Effector memory CD8-positive, alpha-beta T cell (primary cell): ENCODE data around the gene BPHL.
"Not testable (repeated sequence)": the region's sequence is repeated elsewhere in the genome, so short reads cannot be mapped to it uniquely, and the experiment has no call there.

Experiments
- ATAC-seq: fragments of 150-1000 bp; cut with Tn5 transposase; replicated peaks from 2 replicates; pipeline ENCODE4 v1.10.0; 2021; ENCODE audit warnings: mild to moderate bottlenecking, moderate library complexity
- DNase-seq, 3 experiments: peaks; one replicate each; pipeline ENCODE4 v3.0.0; 2021
- H3K27ac Mint-ChIP-seq, 2 donors: one replicate each; pipeline ENCODE4 v1.8.0; 2022; ENCODE audit warnings: mild to moderate bottlenecking in 2 of 2, mixed read lengths in 2 of 2, moderate library complexity in 2 of 2
- H3K27me3 Mint-ChIP-seq, 2 donors: one replicate each; pipeline ENCODE4 v1.8.0; 2022; ENCODE audit warnings: mixed read lengths in 2 of 2
- H3K36me3 Mint-ChIP-seq: one replicate; pipeline ENCODE4 v1.8.0; 2022; ENCODE audit warnings: mild to moderate bottlenecking, moderate library complexity, mixed read lengths; ENCODE audit not compliant: insufficient read depth
- H3K4me1 Mint-ChIP-seq, 2 donors: one replicate each; pipeline ENCODE4 v1.8.0; 2022; ENCODE audit warnings: low read depth in 2 of 2, mixed read lengths in 2 of 2
- H3K4me3 Mint-ChIP-seq, 2 donors: one replicate each; pipeline ENCODE4 v1.8.0; 2022; ENCODE audit warnings: mild to moderate bottlenecking in 2 of 2, mixed read lengths in 2 of 2, moderate library complexity in 2 of 2
- H3K9me3 Mint-ChIP-seq, 2 donors: one replicate each; pipeline ENCODE4 v1.8.0; 2022; ENCODE audit warnings: mixed read lengths in 2 of 2

BPHL gene

DNA sequence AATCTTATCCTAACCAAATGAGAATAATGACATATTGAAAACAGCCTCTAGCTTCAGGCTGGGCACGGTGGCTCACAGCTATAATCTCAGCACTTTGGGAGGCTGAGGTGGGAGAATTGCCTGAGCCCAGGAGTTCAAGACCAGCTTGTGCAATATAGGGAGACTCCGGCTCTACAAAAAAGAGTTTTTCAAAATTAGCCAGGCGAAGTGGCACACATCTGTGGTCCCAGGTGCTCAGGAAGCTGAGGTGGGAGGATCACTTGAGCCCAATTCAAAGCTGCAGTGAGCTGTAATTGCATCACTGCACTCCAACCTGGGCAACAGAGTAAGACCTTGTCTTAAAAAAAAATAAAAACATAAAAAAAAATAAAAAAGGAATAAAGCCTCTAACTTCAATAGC, 34.2 kb downstream of the BPHL start:
- Mint-ChIP-seq H3K27me3 (peaks cover 5 to 9% of the 10 kb centered on the region in 2 donors), H3K36me3 (peaks cover 16% of the 10 kb centered on the region), H3K4me3 (no peak overlapping the region), H3K4me1 (peaks cover 5 to 9% of the 10 kb centered on the region in 2 donors), H3K27ac (no peak overlapping the region), H3K9me3 (no peaks in the 10 kb centered on the region)
- DNase-seq (no peak), ATAC-seq (no peak)

DNA sequence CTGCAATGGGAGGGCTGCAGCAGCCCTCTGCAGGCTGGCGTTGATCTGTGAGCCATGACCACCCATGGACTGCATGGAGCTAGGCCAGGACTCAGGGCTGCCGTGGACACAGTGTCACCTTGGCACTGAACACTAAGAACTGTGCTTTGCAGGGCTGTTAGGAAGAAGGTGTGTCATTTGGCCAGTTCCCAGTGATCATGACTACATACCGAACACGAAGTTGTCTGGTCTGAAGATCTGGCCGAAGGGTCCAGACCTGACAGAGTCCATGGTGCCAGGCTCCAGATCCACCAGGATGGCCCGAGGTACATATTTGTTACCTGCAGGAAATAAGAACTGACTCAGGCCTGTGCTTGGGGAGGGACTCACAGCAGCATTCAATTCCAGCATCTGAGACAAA, 36.9 kb downstream of the BPHL start:
- Mint-ChIP-seq H3K4me3 (peak overlapping the region in 1 of 2 donors; percentile 33), H3K4me1 (peaks cover 15 to 17% of the 10 kb centered on the region in 2 donors), H3K27ac (peak overlapping the region in 1 of 2 donors; percentile 38), H3K36me3 (peaks cover 20% of the 10 kb centered on the region)
- H3K9me3 Mint-ChIP-seq, H3K27me3 Mint-ChIP-seq, ATAC-seq, DNase-seq: not testable (repeated sequence)

DNA sequence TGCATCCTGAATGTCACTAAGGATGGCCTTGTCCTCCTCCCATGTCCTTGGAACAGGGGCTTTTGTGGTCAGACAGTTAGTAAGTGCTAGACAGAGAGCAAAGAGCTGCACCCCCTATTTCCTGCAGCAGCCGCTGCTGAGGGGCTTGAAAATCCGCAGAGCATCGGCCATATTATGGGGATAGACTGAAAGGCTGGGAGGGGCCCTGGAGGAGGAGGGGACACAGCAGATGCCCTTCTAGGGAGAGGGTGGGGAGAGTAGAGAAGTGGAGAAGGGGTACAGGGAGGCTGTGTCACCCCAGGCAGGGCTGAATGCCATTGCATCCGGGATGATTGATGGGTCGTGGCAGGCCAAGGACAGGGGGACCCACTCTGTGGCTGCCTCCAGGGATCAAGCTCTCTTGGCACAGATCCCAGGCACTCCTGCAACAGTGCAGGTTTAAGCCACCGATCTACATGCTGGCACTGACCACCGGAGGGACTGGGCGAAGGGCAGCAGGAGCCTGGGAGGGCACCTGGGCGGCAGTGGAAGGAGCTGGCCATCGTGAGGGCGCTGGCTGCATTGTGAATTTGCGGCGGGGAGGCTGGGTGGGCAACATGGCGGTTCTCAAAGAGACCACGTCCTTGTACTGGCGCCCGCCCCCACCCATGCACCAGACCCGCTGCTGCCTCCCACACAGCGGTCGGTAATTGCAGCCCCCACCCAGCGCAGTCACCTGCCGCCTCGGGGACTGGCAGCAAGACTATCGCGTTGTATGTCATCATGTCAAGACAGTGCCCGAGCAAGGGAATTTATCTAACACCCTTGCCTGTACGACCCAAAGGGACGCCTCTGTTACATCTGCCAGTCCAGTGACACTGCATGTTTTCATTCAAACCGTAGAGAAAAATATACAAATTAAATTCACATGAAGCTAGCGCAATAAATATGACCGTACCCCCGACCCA, 37.9 kb downstream of the BPHL start:
- not testable (repeated sequence) for H3K9me3 Mint-ChIP-seq, H3K27me3 Mint-ChIP-seq
- Mint-ChIP-seq H3K36me3 (peaks cover 24% of the 10 kb centered on the region), H3K27ac (peak overlapping the region; percentile 81 to 91), H3K4me3 (peak overlapping the region; percentile 85 to 91), H3K4me1 (peaks cover 20 to 22% of the 10 kb centered on the region in 2 donors)
- DNase-seq (peak; percentile 13 to 31 (median 15)), ATAC-seq (peak; percentile 3)

DNA sequence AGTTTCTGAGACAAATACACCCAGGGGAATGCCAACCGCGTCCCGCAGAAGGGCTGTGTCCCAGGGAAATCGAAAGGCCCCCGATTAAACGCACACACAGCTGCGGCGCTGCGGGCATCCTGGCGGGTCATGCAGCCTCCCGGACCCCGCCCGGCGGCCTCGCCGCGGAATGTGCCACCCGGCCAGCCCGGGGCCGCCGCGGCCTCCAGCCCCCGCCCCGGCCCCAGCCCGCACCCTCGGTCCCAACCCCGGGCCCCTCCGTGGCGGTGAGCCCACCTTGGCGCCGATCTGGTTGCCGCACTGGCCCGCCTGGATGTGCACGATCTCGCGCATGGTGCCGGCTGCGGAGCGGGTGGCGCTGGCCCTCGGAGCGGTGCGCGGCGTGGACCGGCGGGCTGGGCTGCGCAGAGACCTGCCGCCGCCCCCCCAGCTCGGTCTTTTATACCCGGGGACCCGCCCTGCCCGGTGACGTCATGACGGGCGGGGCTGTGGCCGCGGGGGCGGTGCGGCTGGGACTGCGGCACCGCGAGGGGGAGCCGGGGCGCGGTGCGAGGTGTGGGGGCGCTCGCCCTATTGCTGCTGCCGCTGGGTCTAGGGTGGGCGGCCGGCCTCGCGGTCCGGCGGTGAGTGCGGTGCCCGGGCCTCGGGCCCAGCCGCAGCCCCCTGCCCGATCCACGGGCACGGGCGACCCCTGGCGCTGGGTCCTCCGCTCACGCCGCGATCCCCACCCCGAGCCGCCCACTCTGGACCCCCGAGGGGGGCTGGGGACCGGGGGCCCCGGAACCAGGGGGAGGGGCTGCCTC, 38.8 kb downstream of the BPHL start, which contains the start of gene TUBB2A:
TSS of gene TUBB2A (minus strand) at position 414 of the 803 bp plus-strand sequence. CDS start at position 333, 81 bp downstream.
- DNase-seq (peak; percentile 90 to 94 (median 90)), ATAC-seq (peak; percentile 70)
- Mint-ChIP-seq H3K9me3 (no peaks in the 10 kb centered on the region), H3K36me3 (peaks cover 24% of the 10 kb centered on the region), H3K4me3 (peak within 1 kb of the TSS; percentile 85 to 91), H3K27me3 (peaks cover 5 to 9% of the 10 kb centered on the region in 2 donors), H3K4me1 (peaks cover 24 to 27% of the 10 kb centered on the region in 2 donors), H3K27ac (peak within 1 kb of the TSS; percentile 85 to 91)

DNA sequence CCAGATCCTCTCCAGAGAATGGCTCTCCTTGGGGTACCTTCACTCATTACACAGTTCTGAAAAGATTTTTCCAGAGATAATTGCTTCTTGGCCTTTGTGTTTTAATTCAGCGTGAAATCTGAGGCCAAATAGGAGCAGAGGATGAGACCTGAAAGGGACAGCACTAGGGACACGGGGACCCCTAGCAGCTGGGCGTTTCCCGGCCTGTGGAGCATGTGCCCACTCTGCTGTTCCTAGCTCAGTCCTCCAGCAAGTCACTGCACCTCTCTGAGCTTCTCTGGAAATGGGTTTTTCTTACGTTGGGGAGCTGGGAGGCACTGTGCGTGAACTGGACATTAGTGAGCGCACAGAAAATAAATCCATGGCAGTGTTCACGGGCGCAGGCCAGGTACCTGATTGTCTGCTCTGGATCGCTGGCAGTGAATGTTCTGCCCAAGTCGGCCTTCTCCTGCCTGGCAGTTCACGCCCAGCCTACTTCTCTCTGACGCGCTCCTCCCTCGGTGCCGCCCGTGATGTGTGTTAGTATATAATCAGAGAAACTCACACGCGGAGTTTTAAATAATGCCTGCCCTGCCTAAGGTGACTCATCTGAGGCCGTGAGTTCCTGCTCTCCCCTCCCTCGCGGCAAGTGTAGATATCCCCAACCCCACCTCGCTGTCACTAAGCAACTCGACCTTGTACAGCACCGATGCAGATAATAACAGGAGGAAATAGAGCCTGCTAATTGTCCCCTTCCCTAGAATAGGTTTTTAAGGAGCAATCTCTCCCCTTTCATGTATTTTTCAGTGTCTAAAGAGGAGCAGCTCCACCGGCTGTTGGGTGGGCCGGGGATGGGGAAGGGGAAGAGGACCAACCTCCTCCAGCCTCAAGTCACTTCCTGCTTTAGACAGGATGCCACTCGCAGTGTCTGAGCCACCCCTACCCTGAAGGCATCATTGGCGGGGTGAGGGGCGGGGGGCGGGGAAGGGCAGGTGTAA, 41.6 kb downstream of the BPHL start:
- Mint-ChIP-seq H3K4me3 (peak overlapping the region; percentile 64 to 73), H3K4me1 (peaks cover 31 to 32% of the 10 kb centered on the region in 2 donors), H3K9me3 (no peaks in the 10 kb centered on the region), H3K36me3 (peaks cover 21% of the 10 kb centered on the region), H3K27ac (peak overlapping the region; percentile 87 to 91), H3K27me3 (peaks cover 5 to 9% of the 10 kb centered on the region in 2 donors)
- ATAC-seq (peak; percentile 69), DNase-seq (peak; percentile 68 to 70 (median 68))

DNA sequence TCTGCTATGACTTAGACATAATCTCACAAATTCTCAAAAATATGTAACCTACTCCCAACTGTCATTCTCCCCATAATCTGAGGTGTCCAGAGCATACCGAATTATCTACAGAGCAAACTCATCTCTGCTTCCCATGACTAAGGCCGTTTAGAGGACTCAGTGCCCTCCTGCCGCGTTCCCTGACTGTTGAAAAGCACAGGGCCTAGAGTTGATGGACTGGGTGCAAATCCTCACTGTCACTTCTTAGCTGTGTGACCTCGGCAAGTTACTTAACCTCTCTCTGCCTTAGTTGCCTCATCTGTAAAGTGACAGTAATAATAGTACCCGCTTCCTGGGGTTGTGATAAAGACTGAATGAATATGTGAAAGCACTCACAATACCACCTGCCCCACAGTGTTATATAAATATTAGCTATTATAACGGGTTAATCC, 43.6 kb downstream of the BPHL start:
- H3K27me3 Mint-ChIP-seq: no peaks in the 10 kb centered on the region
- no peaks in the 10 kb centered on the region for H3K9me3 Mint-ChIP-seq
- no peak for DNase-seq
- H3K36me3 Mint-ChIP-seq: peaks cover 16% of the 10 kb centered on the region
- peaks cover 22 to 27% of the 10 kb centered on the region in 2 donors for H3K4me1 Mint-ChIP-seq
- no peak for ATAC-seq
- H3K4me3 Mint-ChIP-seq: peak overlapping the region; percentile 77 to 83
- H3K27ac Mint-ChIP-seq: peak overlapping the region; percentile 9 to 87

DNA sequence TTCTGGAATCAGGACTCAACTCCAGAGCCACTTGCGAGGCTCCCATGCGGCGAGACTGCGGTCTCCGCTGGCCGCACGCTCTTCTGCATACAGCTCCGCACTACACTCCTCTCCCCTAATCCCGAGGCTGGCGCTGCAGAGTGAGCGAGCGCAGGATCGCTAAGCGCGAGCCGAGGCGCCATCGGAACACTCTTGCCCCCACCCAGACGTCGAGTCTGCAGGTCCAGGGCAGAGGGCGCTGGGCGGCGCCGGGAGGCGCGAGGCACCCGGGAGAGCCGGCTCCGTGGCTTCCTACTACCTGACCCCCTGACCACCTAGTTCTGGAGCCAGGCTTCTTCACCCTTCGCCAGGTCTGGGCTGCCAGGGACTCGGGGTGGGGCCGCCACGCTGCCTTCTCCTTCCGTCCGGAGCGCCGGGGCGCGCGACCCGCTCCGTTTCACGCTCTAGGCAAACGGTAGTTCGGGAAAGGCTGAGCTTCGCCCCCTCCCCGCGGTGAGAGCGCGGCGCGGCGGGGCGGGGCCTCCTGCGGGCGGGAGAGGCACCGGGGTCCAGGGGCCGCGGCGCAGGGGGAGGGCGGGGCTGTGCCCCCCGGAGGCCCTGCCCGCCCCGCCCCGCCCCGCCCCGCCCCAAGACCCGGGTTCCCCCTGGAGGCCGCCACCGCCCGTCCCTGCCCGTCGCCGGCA, 44.2 kb downstream of the BPHL start:
- peak; percentile 60 for ATAC-seq
- H3K4me3 Mint-ChIP-seq: peak overlapping the region; percentile 77 to 83
- H3K4me1 Mint-ChIP-seq: peaks cover 22 to 27% of the 10 kb centered on the region in 2 donors
- peak overlapping the region; percentile 57 to 87 for H3K27ac Mint-ChIP-seq
- no peaks in the 10 kb centered on the region for H3K27me3 Mint-ChIP-seq
- no peaks in the 10 kb centered on the region for H3K9me3 Mint-ChIP-seq
- H3K36me3 Mint-ChIP-seq: peaks cover 12% of the 10 kb centered on the region
- peak; percentile 39 to 53 (median 45) for DNase-seq

DNA sequence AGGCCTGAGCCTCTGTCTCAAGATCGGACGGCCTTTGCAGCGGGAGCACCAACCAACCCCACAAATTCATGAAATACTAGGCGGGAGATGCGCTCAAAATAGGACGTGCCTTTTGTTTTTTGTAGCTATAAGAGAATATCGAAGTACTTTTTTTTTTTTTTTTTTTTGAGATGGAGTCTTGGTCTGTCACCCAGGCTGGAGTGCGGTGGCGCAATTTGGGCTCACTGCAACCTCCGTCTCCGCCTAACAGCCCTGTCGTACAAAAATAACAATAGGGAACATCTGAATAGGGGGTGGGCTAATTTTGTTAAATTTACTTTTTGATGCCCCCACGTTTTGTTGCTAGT, 44.7 kb downstream of the BPHL start:
- Mint-ChIP-seq H3K36me3 (peaks cover 12% of the 10 kb centered on the region), H3K4me3 (peak overlapping the region; percentile 77 to 83), H3K27ac (peak overlapping the region; percentile 57 to 87), H3K27me3 (no peaks in the 10 kb centered on the region), H3K9me3 (no peaks in the 10 kb centered on the region), H3K4me1 (peaks cover 22 to 27% of the 10 kb centered on the region in 2 donors)
- no peak for DNase-seq
- ATAC-seq: peak; percentile 3

DNA sequence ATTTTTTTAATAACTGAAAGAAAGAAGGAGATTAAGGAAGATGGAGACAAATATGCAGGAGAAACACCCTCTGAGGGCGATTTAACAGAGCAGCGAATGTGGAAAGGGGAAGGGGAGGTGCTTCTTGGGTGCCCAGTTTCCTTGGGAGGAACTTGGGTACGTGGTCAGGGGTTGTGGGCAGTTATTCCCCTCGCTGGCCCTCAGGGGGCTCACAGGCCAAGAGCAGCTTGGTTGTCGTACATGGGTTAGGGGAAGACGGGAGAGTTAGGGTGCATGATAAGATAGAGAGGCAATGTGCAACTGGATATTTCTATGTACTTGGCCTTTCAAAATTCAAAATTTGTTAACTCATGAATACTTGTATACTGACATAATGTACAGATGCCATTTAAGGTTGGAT, 45.9 kb downstream of the BPHL start:
- no peak overlapping the region for H3K4me3 Mint-ChIP-seq
- DNase-seq: no peak
- no peak for ATAC-seq
- peaks cover 22 to 25% of the 10 kb centered on the region in 2 donors for H3K4me1 Mint-ChIP-seq
- H3K27me3 Mint-ChIP-seq: no peaks in the 10 kb centered on the region
- no peaks in the 10 kb centered on the region for H3K9me3 Mint-ChIP-seq
- peaks cover 12% of the 10 kb centered on the region for H3K36me3 Mint-ChIP-seq
- no peak overlapping the region for H3K27ac Mint-ChIP-seq

DNA sequence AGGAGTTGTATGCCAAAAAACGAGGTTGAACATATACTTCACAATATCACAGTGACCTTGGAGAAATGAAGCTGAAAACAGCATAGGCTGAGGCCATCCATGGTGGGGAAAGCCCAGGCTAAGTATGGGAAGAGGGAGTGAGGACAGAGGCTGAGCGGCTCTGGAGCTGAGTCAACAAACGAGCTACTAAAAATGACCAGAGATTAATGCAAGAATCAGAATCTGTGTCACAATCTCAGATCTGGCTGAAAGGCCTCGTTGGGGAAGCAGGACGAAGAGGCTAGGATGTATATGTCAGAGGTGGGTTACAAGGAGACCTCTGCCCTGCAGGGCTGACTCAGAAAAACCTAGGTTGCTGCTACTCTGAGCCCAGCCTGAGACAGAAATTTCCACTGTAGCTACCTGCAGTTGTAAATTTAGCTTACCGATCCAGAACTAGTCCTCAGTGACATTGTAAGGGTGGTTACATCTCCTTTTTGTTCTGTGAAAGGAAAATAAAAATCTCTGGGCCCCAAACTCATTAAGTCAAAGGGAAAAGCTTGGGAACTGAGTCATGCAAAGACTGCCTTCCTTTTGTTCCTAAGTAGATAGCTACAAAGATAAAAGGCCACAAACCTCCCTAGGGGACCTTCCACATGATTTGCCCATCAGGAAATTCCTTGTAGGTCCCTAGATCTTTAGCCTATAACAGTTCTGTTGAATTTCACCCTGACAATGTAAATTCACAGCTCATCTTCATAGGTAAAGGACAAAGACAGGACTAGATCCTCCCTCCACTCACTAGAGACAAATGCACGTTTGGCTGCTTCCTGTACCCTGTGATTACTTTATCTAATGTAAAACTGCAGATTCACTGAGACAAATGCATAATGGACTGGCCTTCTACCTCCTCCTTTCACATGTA, 47.4 kb downstream of the BPHL start:
- Mint-ChIP-seq H3K4me3 (no peak overlapping the region), H3K4me1 (peaks cover 12 to 15% of the 10 kb centered on the region in 2 donors), H3K27ac (no peak overlapping the region), H3K36me3 (peaks cover 7% of the 10 kb centered on the region), H3K9me3 (no peaks in the 10 kb centered on the region), H3K27me3 (no peaks in the 10 kb centered on the region)
- ATAC-seq (no peak), DNase-seq (no peak)

DNA sequence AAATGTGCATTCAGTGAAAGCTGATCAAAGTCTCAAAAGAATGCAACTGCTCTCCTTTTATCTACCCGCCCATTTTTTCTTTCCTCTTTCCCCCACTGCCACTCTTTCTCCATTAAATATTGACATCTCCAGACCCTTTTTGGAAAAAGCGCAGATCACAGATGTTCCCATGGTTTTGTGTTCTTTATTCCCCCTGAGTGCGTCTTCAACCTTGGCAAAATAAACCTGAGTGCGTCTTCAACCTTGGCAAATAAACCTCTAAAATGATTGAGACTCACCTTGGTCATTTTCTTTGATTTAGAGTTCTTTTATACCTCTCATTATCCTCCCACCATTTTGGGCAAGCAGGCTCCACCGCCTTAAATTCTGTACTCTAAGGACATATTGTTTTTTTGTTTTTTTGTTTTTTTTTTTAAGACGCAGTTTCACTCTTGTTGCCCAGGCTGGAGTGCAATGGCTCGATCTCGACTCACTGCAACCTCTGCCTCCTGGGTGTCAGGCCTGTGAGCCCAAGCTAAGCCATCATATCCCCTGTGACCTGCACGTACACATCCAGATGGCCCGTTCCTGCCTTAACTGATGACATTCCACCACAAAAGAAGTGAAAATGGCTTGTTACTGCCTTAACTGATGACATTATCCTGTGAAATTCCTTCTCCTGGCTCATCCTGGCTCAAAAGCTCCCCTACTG, 48.2 kb downstream of the BPHL start:
- H3K27ac Mint-ChIP-seq, H3K9me3 Mint-ChIP-seq, ATAC-seq, H3K36me3 Mint-ChIP-seq, H3K27me3 Mint-ChIP-seq, H3K4me3 Mint-ChIP-seq, DNase-seq: not testable (repeated sequence)
- H3K4me1 Mint-ChIP-seq: peaks cover 9 to 12% of the 10 kb centered on the region in 2 donors
